ENCODE data around the gene ERBB4. TPM values are rescaled to one million over a fixed set of nuclear protein-coding genes. Genes with fewer than 3 reads are reported as not detected.

The ERBB4 gene
- total RNA-seq, 1 experiment from 2014 or later, result 0.15 TPM

DNA sequence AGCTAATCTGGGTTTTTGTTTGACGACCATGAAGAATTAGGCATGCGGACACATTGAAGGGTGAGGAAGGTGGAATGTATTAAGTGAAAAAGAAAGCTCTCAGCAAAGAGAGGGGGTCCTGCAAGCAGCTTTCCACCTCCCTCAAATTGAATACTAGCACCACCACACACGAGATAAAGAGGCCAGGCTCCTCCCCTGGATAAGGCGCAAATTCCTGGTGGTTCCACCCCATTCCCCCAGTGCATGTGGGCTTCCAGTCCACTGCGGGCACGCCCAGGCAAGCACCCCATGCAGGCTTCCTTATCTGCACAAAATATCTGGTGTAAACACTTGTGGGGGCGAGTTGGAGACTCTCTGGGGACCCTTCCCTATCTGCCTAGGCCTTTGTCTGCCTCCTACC, 1124.9 kb downstream of the ERBB4 start:
- ChIA-PET POLR2A (no interaction called here), CTCF (no interaction called here)
- H3K4me1 ChIP-seq (ENCODE audit: control insufficient read depth, insufficient read depth, low read length), result peaks cover 3% of the 10 kb centered on the region
- TF ChIP-seq TCF7L2 (IDR thresholded peaks at IDR 0.05; ENCODE audit: low read depth, low read length) (no peak), POLR2AphosphoS5 (IDR thresholded peaks at IDR 0.05; ENCODE audit: low read depth, low read length) (no peak)
- TF ChIP-seq, protein P1, sequence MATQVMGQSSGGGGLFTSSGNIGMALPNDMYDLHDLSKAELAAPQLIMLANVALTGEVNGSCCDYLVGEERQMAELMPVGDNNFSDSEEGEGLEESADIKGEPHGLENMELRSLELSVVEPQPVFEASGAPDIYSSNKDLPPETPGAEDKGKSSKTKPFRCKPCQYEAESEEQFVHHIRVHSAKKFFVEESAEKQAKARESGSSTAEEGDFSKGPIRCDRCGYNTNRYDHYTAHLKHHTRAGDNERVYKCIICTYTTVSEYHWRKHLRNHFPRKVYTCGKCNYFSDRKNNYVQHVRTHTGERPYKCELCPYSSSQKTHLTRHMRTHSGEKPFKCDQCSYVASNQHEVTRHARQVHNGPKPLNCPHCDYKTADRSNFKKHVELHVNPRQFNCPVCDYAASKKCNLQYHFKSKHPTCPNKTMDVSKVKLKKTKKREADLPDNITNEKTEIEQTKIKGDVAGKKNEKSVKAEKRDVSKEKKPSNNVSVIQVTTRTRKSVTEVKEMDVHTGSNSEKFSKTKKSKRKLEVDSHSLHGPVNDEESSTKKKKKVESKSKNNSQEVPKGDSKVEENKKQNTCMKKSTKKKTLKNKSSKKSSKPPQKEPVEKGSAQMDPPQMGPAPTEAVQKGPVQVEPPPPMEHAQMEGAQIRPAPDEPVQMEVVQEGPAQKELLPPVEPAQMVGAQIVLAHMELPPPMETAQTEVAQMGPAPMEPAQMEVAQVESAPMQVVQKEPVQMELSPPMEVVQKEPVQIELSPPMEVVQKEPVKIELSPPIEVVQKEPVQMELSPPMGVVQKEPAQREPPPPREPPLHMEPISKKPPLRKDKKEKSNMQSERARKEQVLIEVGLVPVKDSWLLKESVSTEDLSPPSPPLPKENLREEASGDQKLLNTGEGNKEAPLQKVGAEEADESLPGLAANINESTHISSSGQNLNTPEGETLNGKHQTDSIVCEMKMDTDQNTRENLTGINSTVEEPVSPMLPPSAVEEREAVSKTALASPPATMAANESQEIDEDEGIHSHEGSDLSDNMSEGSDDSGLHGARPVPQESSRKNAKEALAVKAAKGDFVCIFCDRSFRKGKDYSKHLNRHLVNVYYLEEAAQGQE (IDR thresholded peaks at IDR 0.05; ENCODE audit: insufficient read depth in 1 of 2, low read depth in 2 of 2, low read length in 1 of 2), result no peak
- intact Hi-C loops (cut with micrococcal nuclease; ENCODE audit: unreplicated experiment) (no loop called here), in situ Hi-C loops (cut with HindIII; ENCODE audit: low pct_unique_long_range_greater_than_20kb, low sequenced_read_pairs) (no loop called here)
- no peak for ATAC-seq
- H3K27ac ChIP-seq (ENCODE audit: low read length), result no peak overlapping the region
- BruUV-seq (replicated peaks), result no TSS peak
- DNase-seq (ENCODE audit: low read depth, low spot score), result no peak
- H3K27me3 ChIP-seq (ENCODE audit: control insufficient read depth, insufficient read depth, low read length), result no peaks in the 10 kb centered on the region
- H3K4me3 ChIP-seq (ENCODE audit: low read depth in 2 of 2, low read length in 2 of 2), result no peak overlapping the region
- H3K9me3 ChIP-seq (ENCODE audit: control insufficient read depth, insufficient read depth, low read depth, low read length), result no peaks in the 10 kb centered on the region
- H3K36me3 ChIP-seq (ENCODE audit: control insufficient read depth, insufficient read depth, low read length), result no peaks in the 10 kb centered on the region

DNA sequence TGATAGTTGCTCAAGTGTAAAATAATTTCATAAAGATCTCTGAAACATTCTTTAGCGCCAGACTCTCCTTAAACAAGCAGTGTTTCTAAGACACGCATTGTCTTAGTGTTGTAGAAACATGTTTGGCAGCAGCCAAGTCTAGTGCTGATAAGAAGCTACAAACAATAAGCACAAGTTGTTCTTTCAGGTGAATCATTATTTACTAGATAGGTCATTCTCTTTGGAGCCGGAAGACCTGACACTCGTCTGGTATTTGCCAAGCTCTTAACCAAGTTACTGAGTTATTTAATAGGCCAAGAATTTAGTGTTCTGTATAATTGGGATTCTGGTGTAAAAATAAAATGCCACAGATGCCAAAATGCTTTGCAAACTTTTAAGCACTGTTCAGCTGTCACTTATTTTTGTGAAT, 1130.1 kb downstream of the ERBB4 start:
- DNase-seq (ENCODE audit: low read depth, low spot score) (peak; percentile 28), ATAC-seq (peak; percentile 97)
- intact Hi-C loops (cut with micrococcal nuclease; ENCODE audit: unreplicated experiment) (no loop called here), in situ Hi-C loops (cut with HindIII; ENCODE audit: low pct_unique_long_range_greater_than_20kb, low sequenced_read_pairs) (no loop called here)
- Histone ChIP-seq H3K9me3 (ENCODE audit: control insufficient read depth, insufficient read depth, low read depth, low read length) (no peaks in the 10 kb centered on the region; the same call in 1 of the 2 replicates), H3K27ac (ENCODE audit: low read length) (peak overlapping the region; percentile 42), H3K4me1 (ENCODE audit: control insufficient read depth, insufficient read depth, low read length) (peaks cover 3% of the 10 kb centered on the region), H3K36me3 (ENCODE audit: control insufficient read depth, insufficient read depth, low read length) (no peaks in the 10 kb centered on the region; the same call in 1 of the 2 replicates), H3K27me3 (ENCODE audit: control insufficient read depth, insufficient read depth, low read length) (no peaks in the 10 kb centered on the region), H3K4me3 (ENCODE audit: low read depth in 2 of 2, low read length in 2 of 2) (no peak overlapping the region)
- POLR2A ChIA-PET, result no interaction called here
- BruUV-seq (replicated peaks), result no TSS peak
- TF ChIP-seq POLR2AphosphoS5 (IDR thresholded peaks at IDR 0.05; ENCODE audit: low read depth, low read length) (peak; percentile 71), SIN3A (IDR thresholded peaks at IDR 0.05; ENCODE audit: borderline replicate concordance, insufficient read depth, low read depth, low read length) (no peak), TCF7L2 (IDR thresholded peaks at IDR 0.05; ENCODE audit: low read depth, low read length) (peak; percentile 88)
- TF ChIP-seq, protein P1 (IDR thresholded peaks at IDR 0.05; ENCODE audit: insufficient read depth in 1 of 2, low read depth in 2 of 2, low read length in 1 of 2), result peak in 1 of 2 experiments; percentile 22; a peak in 1 of 4 replicates
- TF ChIP-seq, protein P2, sequence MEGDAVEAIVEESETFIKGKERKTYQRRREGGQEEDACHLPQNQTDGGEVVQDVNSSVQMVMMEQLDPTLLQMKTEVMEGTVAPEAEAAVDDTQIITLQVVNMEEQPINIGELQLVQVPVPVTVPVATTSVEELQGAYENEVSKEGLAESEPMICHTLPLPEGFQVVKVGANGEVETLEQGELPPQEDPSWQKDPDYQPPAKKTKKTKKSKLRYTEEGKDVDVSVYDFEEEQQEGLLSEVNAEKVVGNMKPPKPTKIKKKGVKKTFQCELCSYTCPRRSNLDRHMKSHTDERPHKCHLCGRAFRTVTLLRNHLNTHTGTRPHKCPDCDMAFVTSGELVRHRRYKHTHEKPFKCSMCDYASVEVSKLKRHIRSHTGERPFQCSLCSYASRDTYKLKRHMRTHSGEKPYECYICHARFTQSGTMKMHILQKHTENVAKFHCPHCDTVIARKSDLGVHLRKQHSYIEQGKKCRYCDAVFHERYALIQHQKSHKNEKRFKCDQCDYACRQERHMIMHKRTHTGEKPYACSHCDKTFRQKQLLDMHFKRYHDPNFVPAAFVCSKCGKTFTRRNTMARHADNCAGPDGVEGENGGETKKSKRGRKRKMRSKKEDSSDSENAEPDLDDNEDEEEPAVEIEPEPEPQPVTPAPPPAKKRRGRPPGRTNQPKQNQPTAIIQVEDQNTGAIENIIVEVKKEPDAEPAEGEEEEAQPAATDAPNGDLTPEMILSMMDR (IDR thresholded peaks at IDR 0.05), result no peak
- CTCF ChIA-PET, result no interaction called here
